ENCODE measurements around the gene CNOT3. TPM values are rescaled to one million over a fixed set of nuclear protein-coding genes. Genes with fewer than 3 reads are reported as not detected.

The CNOT3 gene
- total and polyA plus RNA-seq, 2 of the 13 experiments (the other 11 are each of a cell fraction or from before 2014, with no cell fraction given), result 4.3 to 5.8 TPM

GRCh38 chr19:54115109-54116063 is 22.2 kb upstream of the CNOT3 start, which contains the start of the genes PRPF31 and TFPT (continued):
- TF ChIP-seq CSRNP1 (CRISPR knock-in tag; IDR thresholded peaks at IDR 0.05) (no peak), ZSCAN5A (CRISPR knock-in tag; IDR thresholded peaks at IDR 0.05; ENCODE audit: borderline replicate concordance) (no peak), KDM2A (CRISPR knock-in tag; IDR thresholded peaks at IDR 0.05; ENCODE audit: borderline replicate concordance, low read depth) (peak; percentile 100), ZBTB20 (CRISPR knock-in tag; IDR thresholded peaks at IDR 0.05; ENCODE audit: borderline replicate concordance, low read depth) (peak; percentile 78; the same call in 1 of the 2 replicates), KMT2B (CRISPR knock-in tag; IDR thresholded peaks at IDR 0.05) (peak; percentile 91), DPF2 (CRISPR knock-in tag; IDR thresholded peaks at IDR 0.05; ENCODE audit: borderline replicate concordance, low read depth) (no peak), KLF13 (CRISPR knock-in tag; IDR thresholded peaks at IDR 0.05) (0 out of 2 replicates have a peak, but pooled peaks have one; percentile 7), ZNF609 (CRISPR knock-in tag; IDR thresholded peaks at IDR 0.05; ENCODE audit: borderline replicate concordance) (peak; percentile 72; the same call in 1 of the 2 replicates), FOXO4 (CRISPR knock-in tag; conservative IDR thresholded peaks at IDR 0.05) (no peak), SIN3A (IDR thresholded peaks at IDR 0.05; ENCODE audit: borderline replicate concordance, low read depth, low read length) (peak; percentile 96; the same call in 1 of the 2 replicates), MZF1 (CRISPR knock-in tag; IDR thresholded peaks at IDR 0.05; ENCODE audit: borderline replicate concordance) (no peak), NRL (CRISPR knock-in tag; IDR thresholded peaks at IDR 0.05; ENCODE audit: borderline replicate concordance) (peak; percentile 89; the same call in 1 of the 2 replicates), SSRP1 (CRISPR knock-in tag; IDR thresholded peaks at IDR 0.05) (no peak; the same call in 1 of the 2 replicates), ZNF790 (CRISPR knock-in tag; IDR thresholded peaks at IDR 0.05; ENCODE audit: borderline replicate concordance) (no peak), SAFB2 (CRISPR knock-in tag; IDR thresholded peaks at IDR 0.05; ENCODE audit: borderline replicate concordance, low read depth) (peak; percentile 39; the same call in 1 of the 2 replicates), ZNF510 (CRISPR knock-in tag; IDR thresholded peaks at IDR 0.05; ENCODE audit: low read depth) (peak; percentile 81; the same call in 1 of the 2 replicates), RCOR2 (CRISPR knock-in tag; IDR thresholded peaks at IDR 0.05) (no peak), HNRNPH1 (optimal IDR thresholded peaks at IDR 0.05; ENCODE audit: low read depth, low read length) (no peak)

All from HepG2 (cell line).